ENCODE measurements around the gene ACKR2. TPM values are rescaled to one million over a fixed set of nuclear protein-coding genes. Genes with fewer than 3 reads are reported as not detected.

The ACKR2 gene
- total and polyA plus RNA-seq, 7 donors: 0.04 to 1.6 (median 0.79) TPM

DNA sequence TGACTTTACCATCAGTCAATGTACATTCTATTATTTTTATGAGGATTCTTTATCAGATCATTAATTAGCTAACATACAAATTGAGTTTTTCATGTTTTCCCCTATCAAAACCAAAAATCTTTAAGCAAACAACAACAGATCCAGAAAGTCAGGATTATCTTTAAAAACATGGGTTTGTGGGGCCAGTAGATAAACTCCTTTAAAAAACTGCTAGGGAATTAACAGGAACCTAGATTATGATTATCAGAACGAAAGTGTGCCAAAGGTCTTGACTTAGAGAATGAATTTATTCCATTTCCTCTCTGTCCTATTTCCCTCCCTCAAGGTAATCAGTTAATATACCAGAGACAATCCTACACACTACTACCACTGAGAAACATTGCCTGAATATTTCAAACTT lies 23.0 kb upstream of the ACKR2 start:
- intact Hi-C loops (cut with DNase I): no loop called here
- H3K36me3 ChIP-seq (ENCODE audit: insufficient read depth in 1 of 2, low read depth in 1 of 2): peaks cover 0 to 59% of the 10 kb centered on the region in 2 donors
- no peak overlapping the region for H3K27ac ChIP-seq

GRCh38 chr3:42786631-42787030 lies 22.6 kb upstream of the ACKR2 start:
- 97 to 100% (median 98%) methylated on average over 2 of the region's 2 CpGs for WGBS, 3 donors
- intact Hi-C loops (cut with DNase I): no loop called here
- TF ChIP-seq, protein P1, sequence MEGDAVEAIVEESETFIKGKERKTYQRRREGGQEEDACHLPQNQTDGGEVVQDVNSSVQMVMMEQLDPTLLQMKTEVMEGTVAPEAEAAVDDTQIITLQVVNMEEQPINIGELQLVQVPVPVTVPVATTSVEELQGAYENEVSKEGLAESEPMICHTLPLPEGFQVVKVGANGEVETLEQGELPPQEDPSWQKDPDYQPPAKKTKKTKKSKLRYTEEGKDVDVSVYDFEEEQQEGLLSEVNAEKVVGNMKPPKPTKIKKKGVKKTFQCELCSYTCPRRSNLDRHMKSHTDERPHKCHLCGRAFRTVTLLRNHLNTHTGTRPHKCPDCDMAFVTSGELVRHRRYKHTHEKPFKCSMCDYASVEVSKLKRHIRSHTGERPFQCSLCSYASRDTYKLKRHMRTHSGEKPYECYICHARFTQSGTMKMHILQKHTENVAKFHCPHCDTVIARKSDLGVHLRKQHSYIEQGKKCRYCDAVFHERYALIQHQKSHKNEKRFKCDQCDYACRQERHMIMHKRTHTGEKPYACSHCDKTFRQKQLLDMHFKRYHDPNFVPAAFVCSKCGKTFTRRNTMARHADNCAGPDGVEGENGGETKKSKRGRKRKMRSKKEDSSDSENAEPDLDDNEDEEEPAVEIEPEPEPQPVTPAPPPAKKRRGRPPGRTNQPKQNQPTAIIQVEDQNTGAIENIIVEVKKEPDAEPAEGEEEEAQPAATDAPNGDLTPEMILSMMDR (IDR thresholded peaks at IDR 0.05): no peak
- H3K27me3 ChIP-seq (ENCODE audit: insufficient read depth in 3 of 3, low read length in 2 of 3): no peaks in the 10 kb centered on the region
- no peaks in the 10 kb centered on the region for H3K4me1 ChIP-seq
- no peak for ATAC-seq
- H3K36me3 ChIP-seq (ENCODE audit: insufficient read depth in 1 of 2, low read depth in 1 of 2): peaks cover 0 to 64% of the 10 kb centered on the region in 2 donors
- no peak for DNase-seq
- no peak overlapping the region for H3K27ac ChIP-seq
- H3K4me3 ChIP-seq: no peak overlapping the region
- no peaks in the 10 kb centered on the region for H3K9me3 ChIP-seq

More for the DNA sequence above, 23.0 kb upstream of the ACKR2 start:
- Histone ChIP-seq H3K27me3 (ENCODE audit: insufficient read depth in 3 of 3, low read length in 2 of 3) (no peaks in the 10 kb centered on the region), H3K9me3 (no peaks in the 10 kb centered on the region), H3K4me1 (no peaks in the 10 kb centered on the region), H3K4me3 (no peak overlapping the region)
- DNase-seq: no peak
- TF ChIP-seq, protein P1 (IDR thresholded peaks at IDR 0.05): no peak
- 73 to 82% (median 82%) methylated on average over 1 of the region's 1 CpG for WGBS, 3 donors
- no peak for ATAC-seq

DNA sequence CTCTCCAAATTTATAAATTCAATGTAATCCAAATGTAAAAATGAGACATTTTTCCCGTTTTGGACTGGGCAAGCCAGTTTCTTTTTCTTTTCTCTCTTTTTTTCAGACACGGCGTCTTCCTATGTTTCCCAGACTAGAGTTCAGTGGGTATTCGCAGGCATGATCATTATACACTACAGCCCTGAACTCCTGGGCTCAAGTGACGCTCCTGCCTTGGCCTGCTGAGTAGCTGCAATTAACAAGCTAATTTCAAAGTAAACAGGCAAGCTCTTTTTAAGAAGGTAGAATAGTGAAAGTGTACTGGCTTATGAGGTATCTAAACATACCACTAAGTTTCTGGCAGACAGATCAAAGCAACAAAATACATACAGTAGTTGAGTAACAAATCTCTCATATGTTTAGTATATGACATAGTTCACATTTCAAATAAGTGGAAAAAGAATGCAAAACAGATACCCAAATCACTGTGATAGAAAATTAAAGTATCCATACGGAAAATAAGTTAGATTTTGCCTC lies 18.5 kb upstream of the ACKR2 start:
- WGBS, 3 donors: 72 to 74% (median 72%) methylated on average over 6 of the region's 6 CpGs
- Histone ChIP-seq H3K27ac (no peak overlapping the region), H3K4me1 (peaks cover 4% of the 10 kb centered on the region), H3K9me3 (no peaks in the 10 kb centered on the region), H3K4me3 (no peak overlapping the region), H3K36me3 (ENCODE audit: insufficient read depth in 1 of 2, low read depth in 1 of 2) (peaks cover 3 to 56% of the 10 kb centered on the region in 2 donors), H3K27me3 (ENCODE audit: insufficient read depth in 3 of 3, low read length in 2 of 3) (no peaks in the 10 kb centered on the region)
- ATAC-seq (no peak), DNase-seq (no peak)
- TF ChIP-seq, protein P1 (IDR thresholded peaks at IDR 0.05): no peak
- intact Hi-C loops (cut with DNase I): no loop called here

DNA sequence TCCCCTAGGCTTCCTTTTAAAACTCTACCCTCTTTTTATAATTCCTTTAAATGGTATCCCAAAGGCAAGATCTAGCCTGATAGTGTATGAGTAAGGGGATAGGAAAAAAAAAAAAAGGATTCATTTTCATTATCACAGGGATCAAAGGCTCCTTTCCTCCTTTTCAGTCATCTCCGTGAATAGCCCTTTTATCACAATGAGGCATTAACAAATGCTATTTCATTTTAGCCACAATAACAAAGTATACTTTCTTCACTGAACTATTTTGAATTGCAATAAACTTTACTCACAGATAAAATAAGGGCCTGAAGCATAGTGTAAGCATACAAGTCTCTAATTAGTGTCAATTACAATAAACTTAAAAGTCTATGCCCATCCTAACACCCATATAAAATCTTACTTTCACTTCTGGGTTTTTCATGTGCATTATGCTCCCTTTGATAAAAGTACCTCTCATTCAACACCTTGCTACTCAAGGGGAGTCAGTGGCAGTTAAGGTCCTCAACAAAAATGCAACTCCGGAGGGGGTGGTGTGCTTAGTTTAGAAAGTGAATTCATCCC lies 13.5 kb upstream of the ACKR2 start:
- H3K4me3 ChIP-seq: no peak overlapping the region
- TF ChIP-seq, protein P1 (IDR thresholded peaks at IDR 0.05): no peak
- no peaks in the 10 kb centered on the region for H3K27me3 ChIP-seq (ENCODE audit: insufficient read depth in 3 of 3, low read length in 2 of 3)
- intact Hi-C loops (cut with DNase I): no loop called here
- H3K4me1 ChIP-seq: peaks cover 20% of the 10 kb centered on the region
- no peak overlapping the region for H3K27ac ChIP-seq
- WGBS, 3 donors: 88 to 94% (median 91%) methylated on average over 2 of the region's 2 CpGs
- peaks cover 3 to 32% of the 10 kb centered on the region in 2 donors for H3K36me3 ChIP-seq (ENCODE audit: insufficient read depth in 1 of 2, low read depth in 1 of 2)
- DNase-seq (no peak), ATAC-seq (no peak)
- no peaks in the 10 kb centered on the region for H3K9me3 ChIP-seq

Data from psoas muscle (tissue), 8 donors.